Measurements from ENCODE around the gene CFAP43.

- TF ChIP-seq CTCF (IDR thresholded peaks at IDR 0.05) = no peak
- no peak for TF ChIP-seq EZH2 (IDR thresholded peaks at IDR 0.05; ENCODE audit: borderline replicate concordance, insufficient read depth, low read depth, low read length, poor library complexity, severe bottlenecking)
Measured at GRCh38 chr10:104138131-104138530, 94.0 kb downstream of the CFAP43 start.
